HG03280 (cell line): ENCODE results near the gene POLR1G.
"Not testable (repeated sequence)": the region's sequence is repeated elsewhere in the genome, so short reads cannot be mapped to it uniquely, and the experiment has no call there.

ENCODE experiments used
- ATAC-seq: cut with Tn5 transposase; IDR thresholded peaks from one replicate; pipeline ENCODE4 v1.9.1; 2021; ENCODE audit warnings: mild to moderate bottlenecking, moderate library complexity; ENCODE audit not compliant: unreplicated experiment

Gene POLR1G

DNA sequence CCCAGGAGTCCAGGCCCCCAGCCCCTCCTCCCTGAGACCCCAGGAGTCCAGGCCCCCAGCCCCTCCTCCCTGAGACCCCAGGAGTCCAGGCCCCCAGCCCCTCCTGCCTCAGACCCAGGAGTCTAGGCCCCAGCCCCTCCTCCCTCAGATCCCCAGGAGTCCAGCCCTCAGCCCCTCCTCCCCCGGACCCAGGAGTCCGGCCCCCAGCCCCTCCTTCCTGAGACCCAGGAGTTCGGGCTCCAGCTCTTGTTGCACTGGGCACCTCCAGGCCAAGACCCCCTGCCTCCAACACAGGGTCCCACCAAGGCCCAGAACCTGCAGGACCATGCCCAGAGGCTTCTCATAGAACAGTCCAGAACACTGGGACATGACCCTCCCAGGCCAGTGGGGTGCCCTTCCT, 13.5 kb downstream of the POLR1G start:
- ATAC-seq, result no peak

DNA sequence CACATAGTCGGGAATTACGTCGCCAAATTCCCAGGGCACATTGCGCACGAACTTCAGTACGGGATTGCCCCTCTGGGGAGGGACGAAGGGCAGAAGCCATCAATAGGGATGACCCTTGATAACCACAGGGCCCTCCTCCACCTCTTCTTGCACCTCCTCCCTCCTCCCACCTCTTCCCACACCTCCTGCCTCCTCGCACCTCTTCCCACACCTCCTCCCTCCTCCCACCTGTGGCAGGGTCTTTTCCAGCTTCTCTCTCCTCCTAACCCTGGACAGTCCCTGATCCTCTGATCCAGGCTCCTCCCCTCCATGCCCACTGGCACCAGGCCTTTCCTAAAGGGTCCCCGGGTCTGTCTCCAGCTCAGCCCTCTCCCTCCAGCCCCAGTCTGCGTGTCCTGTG, 13.9 kb downstream of the POLR1G start:
- no peak for ATAC-seq

DNA sequence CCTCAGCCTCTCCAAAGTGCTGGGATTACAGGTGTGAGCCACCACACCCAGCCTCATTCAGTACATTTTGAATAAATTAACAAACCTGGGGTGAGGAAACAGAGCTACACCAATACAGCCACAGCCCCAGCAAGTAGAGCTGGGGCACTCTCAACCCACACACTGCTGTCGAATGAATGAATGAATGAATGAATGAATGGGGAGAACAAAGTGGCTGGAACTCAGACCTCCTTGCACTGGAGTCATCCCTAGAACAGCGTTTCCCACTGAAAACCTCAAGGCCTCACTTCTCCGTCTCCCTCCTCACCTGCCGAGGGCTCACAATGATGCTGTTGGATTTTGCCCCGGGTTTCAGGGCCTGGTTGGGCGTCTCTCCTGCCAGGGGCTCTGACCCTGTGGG, 14.4 kb downstream of the POLR1G start:
- no peak for ATAC-seq

DNA sequence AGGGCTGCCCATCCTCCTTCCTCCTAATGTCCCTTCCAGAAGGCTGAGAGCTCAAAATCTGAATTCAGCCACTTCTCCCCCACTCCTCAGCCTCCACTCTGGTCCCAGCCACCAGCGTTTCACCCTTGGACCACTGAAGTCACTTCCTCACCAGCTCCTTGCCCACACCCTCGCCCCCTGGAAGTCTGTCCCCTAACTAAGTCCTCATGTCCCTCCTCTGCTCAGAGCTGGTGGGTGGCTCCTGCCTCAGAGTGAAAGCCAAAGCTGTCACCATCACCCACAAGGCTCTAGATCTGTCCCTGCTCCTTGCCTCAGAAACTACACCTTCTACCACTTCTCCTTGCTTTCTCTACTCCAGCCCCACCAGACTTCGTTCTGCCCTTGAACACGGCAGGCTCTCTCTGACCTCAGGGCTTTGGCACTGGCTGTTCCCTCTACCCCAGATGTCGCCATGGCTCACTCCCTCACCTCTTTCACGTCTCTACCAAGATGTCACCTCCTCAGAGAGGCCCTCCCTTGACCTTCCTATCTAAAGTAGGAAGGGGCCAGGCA, 15.6 kb downstream of the POLR1G start:
- ATAC-seq, result no peak

DNA sequence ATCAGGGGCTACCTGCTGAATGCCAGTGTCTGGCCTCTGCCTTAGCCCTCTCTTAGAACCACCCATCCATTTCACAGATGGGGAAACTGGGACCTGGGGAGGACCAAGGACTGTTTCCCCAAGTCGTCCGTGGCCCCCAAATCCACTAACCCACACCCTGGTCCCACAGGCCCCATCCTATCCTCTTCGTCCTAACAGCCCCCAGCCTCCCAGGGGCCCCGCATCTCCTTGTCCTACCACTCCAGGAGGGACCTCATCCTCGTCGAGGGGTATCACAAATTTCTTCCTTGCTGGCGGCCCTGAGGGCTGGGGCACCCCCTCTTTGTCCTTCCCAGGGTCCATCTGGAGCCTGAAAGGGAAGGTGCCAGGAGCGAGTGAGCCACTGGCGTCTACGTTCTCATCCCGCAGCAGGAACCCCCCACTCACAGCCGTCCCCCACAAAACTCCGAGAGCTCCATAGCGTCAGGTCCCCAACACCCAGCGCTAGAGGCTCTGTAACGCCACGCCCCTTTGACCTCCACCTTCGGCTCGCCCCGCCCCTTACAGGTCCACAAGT, 16.7 kb downstream of the POLR1G start:
- ATAC-seq, result no peak

DNA sequence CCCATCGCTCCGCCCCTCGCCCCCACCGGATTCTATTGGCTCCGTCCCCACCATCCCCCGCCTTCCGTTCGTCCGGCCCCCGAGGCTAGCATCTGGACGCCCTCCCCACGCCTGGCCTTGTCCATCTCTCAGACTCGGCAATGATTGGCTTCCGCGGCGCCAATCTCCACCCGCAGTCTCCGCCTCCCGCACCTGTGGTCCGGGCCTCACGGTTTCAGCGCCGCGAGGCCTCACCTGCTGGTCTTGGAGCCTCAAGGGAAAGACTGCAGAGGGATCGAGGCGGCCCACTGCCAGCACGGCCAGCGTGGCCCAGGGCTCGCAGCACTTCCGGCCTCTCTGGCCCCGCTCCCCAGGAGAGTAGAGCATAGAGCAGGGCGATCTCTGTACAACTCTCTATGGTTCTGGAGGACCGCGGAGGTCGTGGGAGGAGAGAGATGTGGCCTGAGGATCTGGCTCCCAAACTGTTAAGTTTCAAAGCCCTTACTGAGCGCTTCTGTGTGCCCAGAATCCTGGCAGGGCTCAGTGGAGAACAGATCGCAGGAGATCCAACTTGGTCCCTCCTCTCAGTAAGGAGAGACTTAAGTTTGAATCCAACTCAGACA, 17.2 kb downstream of the POLR1G start, which contains the start of gene ERCC1:
Gene ERCC1 (minus strand): TSS at position 329 of the 602 bp plus-strand sequence. CDS start 543 bp downstream, outside the sequence.
- peak; percentile 75 for ATAC-seq

DNA sequence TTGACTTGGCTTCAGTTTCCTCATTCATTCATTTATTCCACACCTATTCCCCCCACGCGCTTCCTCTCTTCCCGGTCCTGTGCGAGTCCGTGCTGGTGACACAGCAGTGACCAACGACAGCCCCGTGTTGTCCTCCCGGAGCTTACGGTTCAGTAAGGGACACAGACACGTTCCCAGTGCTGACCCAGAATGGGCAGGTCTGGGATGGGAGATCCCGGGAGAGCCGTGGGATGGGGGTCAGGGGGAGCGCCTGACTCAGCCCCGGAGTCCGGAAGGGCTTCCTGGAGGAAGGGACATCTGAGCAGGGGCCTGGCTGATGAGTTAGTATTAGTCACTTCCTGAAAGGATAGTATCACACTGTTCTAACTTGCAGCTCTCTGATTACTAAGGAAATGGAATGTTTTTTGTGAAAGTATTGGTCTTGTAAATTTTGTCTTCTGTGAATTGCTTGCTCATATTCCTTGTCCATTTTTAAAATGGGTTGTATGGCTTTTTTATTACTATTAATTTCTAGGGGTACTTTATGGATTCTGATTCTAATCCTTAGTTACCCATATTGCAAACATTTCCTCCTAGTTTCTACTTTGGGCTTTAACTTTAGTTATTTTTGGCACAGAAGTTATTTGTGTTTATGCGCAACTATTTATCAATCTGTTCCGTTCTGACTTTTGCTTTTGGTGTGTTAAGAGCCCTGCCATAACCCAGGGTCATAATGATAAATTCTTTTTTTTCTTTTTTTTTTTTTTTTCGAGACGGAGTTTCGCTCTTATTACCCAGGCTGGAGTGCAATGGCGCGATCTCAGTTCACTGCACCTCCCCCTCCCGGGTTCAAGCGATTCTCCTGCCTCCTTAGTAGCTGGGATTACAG, 18.0 kb downstream of the POLR1G start:
- no peak for ATAC-seq

DNA sequence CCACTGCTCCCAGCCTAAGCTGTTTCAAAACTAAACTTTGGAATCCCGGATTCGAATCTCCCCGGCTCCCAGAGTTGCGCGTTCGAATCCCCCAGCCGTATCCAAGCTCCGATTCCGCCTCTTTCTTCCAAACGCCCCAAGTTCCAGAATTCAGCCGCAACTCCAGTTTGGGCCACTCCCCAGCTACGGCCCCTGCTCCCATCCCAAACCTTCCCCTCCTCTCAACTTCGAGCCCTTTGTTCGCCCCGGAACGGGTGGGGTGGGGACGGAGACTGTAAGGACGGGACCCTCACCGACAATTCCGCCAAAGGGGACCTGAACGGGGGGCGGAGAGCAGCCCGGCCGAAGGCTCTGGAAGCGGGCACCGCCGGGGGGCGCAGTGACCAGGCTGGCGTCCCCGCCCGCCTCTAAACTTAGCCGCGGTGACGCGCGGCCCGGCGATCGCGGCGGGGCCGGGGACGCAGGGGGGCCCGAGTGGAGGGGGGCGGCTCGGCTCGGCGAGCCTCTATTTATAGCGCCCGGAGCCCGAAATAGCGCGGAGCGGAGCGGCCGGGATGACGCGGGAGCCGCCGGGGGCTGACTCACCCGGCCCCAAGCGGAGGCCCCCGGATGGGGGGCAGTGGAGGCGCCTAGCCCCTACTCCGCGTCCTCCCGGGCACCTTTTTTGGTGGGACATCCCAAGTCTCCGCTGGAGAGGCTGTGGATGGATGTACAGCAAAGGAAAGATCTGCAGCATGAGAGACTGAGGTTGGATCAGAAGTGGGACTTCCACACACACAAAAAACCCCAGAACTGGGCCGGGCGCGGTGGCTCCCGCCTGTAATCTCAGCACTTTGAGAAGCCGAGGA, 22.2 kb downstream of the POLR1G start:
- ATAC-seq, result no peak

DNA sequence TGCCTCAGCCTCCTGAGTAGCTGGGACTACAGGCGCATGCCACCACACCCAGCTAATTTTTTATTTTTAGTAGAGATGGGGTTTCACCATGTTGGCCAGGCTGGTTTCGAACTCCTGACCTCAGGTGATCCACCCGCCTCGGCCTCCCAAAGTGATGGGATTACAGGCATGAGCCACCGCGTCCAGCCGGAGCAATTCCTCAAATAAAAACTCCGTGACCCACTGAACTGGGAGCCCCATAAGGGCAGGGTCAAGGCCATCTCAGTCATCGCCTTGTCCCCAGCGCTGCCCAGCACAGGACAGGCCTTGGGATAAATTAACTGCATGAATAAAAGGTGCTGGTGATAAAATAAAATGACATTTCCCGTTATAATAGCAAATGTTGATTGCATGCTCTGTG, 23.5 kb downstream of the POLR1G start:
- not testable (repeated sequence) for ATAC-seq

DNA sequence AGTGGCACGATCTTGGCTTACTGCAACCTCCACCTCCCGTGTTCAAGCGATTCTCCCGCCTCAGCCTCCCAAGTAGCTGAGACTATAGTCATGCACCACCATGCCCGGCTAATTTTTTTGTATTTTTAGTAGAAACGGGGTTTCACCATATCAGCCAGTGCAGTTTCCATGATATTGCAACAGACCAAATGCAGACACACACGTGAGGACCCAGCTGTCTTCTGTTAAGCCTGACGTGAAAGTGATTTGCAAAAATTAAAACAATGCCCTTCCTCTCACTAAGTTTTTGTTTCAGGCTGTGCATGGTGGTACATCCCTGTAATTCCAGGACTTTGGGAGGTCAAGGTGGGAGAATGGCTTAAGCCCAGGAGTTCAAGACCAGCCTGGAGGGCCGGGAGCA, 24.6 kb downstream of the POLR1G start:
- ATAC-seq, result not testable (repeated sequence)

DNA sequence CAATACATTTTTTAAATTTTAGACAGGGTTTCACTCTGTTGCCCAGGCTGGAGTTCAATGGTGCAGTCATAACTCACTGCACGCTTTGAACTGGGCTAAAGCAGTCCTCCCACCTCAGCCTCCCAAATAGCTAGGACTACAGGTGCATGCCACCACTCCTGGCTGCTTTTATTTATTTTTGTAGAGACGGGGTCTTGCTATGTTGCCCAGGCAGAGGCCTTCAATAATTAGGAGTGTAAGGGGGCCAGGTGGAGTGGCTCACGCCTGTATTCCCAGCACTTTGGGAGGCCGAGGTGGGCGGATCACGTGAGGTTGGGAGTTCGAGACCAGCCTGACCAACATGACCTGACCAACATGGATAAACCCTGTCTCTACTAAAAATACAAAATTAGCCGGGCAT, 26.1 kb downstream of the POLR1G start:
- not testable (repeated sequence) for ATAC-seq

DNA sequence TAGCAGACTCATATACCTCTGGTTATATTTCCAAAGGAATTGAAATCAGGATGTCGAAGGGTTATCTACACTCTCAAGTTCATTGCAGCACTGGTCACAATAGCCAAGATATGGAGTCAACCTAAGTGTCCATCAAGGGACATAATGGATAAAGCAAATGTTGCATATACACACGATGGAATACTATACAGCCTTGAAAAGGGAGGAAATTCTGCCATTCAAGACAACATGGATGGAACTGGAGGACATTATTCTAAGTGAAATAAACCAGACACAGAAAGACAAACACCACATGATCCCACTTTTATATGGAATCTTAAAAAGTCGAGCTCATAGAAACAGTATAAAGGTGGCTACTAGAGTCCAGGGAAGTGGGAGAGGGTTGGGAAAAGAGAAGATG, 30.9 kb downstream of the POLR1G start:
- no peak for ATAC-seq

DNA sequence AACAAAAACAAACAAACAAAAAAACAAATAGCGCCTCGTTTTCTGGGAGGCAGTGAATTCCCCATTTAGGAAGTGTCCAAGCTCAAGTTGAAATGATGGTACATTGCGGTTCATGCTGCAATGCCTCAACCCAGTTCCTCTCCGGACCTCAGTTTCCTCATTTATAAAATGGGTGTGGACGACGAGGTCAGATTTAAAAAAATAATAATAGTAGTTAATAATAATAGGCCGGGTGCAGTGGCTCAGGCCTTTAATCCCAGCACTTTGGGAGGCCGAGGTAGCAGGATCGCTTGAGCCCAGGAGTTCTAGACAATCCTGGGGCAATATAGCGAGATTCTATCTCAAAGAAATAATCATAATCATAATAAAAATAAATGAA, 32.7 kb downstream of the POLR1G start:
- ATAC-seq, result no peak

DNA sequence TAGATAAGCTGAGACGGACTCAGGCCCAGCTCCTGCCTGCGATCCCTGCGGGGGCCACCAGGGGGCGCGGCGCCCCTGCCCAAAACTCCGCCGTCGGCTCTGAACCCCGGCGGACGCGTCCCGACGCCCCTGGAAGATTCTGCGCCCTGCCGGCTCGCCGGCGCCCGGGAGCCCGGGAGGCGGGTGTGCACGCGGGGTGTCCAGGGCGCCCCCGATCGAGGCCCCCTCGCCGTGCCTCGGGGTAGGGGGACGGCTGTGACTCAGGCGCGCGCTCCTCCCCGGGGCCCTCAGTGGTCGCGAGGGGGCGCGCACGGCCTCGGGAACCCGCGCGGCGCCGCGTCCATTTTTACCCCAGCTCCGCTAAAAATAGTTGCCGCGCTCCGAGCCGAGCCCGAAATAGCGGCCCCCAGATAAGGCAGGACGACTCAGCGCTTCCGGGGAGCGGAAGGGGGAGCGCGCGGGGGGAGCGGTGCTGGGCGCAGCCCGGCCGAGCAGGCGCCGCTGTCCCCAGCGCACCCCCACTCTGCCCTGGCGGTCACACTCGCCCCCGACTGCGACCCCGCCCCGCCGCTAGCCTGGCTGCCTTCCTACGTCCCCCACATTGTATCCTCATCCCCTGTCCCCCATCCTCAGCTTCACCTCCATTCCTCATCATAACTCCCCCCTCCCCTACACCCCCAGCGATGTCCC, 33.3 kb downstream of the POLR1G start:
- peak; percentile 65 for ATAC-seq

DNA sequence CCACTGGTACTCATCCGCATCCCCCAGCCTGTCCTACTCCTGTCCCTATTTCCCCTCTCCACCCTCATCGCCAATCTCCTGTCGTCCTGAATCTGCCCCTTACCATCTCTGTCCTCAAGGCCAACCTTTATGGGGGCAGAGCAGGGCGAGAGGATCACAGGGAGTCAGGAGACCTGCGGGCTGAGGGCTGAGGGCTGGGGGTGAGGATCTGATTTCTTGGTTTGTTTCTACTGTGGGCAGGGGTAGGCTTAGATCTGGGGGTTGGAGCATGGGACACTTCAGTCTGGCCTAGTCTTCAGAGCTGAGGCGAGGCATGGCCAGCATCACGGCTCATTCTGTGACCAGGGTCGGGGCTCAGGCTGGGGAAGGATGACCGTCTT, 33.8 kb downstream of the POLR1G start:
- no peak for ATAC-seq

DNA sequence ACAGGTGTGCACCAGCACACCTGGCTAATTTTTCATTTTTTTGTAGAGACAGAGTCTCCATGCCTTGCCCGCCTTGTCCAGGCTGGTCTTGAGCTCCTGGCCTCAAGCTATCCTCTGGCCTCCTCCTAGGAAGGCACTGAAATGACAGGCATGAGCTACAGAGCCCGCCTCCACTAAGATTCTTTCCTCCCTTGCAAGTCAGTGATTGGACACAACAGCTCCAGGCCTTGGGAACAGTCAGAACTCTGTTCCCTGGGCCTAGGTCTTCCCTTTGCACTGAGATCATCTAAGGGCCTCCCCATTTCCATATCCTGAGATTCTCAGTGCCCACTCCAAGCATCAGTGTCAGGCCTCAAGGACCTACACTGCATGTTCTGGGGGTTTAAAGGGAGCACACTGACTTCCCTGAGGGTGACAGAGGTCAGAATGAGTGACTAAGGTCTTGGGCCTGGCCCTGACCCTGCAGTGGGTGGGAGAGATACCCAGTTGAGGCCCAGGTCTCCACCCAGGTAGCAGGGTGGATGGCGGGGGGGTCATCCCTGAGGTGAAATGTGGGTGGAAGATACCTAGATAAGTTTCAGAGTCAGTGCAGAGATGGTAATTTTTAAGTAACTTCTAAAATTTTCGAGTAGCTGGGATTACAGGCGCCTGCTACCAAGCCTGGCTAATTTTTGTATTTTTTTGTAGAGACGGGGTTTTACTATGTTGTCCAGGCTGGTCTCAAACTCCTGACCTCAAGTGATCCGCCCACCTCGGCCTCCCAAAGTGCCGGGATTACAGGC, 34.6 kb downstream of the POLR1G start:
- ATAC-seq, result no peak

DNA sequence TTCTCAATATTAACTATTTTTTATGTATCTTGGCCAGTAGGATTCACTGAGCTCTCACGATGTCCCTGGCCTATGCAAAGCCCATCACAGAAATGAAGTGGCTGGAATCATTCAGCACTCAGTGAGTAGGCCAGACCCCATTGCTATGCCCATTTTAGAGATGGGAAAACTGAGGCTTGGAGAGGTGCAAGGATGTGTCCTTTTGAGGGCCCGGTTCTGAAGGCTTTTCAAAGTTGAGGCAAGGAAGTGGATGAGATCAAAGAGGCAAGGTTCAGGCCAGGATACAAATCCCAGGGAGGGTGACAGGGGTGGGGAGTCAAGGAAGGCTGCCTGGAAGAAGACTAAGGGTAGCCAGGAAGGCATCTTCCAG, 35.9 kb downstream of the POLR1G start:
- ATAC-seq, result no peak

DNA sequence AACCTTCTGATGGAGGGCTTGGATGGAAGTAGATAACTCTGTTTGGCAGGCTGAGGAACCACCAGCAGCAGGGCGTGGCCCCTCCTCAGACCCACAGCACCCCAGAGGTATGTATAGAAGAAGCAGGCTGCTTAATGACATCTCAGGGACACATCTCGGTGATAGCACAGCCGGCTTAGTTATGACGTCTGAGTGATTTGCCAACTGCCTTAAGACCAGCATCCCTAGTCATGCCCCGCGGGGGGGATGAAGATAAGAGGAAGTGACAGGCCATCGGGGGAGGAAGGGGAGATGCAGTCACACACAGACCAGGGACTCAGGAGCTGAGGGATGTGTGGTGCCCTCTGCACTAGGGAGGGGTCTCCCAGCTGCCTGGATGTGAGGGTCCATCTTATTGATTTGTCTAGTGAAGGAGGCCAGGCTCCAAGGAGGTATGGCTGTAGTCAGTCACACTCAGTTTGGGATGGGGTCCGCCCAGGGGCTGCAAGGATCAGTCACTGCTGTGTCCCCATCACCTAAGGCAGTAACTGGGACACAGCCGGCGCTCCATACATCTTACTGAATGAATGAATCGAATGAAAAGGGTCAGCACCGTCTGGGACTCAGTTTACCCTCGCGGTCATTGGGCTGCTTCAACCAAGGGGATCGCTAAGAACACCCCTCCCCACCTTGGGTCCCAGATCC, 36.5 kb downstream of the POLR1G start:
- ATAC-seq, result no peak
